ENCODE data around the gene FNDC10. TPM values are rescaled to one million over a fixed set of nuclear protein-coding genes. Genes with fewer than 3 reads are reported as not detected.

Gene FNDC10
- total RNA-seq, 1 experiment from 2014 or later, result 8.4 TPM

GRCh38 chr1:1603671-1604373 is 3.9 kb upstream of the FNDC10 start:
- ChIA-PET CTCF (no interaction called here), POLR2A (no interaction called here), RAD21 (ENCODE audit: low non-redundant PET in 1 of 2, low total read pairs in 2 of 2, uncharacterized antibody in 2 of 2, unreplicated experiment in 2 of 2) (no interaction called here)
- H3K4me2 ChIP-seq (ENCODE audit: low read length), result no peak overlapping the region
- no peaks in the 10 kb centered on the region for H3K9me3 ChIP-seq (ENCODE audit: control insufficient read depth in 1 of 2, insufficient read depth in 1 of 2, low read depth in 1 of 2, low read length in 2 of 2)
- peaks cover 2 to 15% of the 10 kb centered on the region in 2 experiments; a peak in 3 of 4 replicates for H3K4me1 ChIP-seq (ENCODE audit: control insufficient read depth in 1 of 2, insufficient read depth in 2 of 2, low read length in 2 of 2)
- no peak for ATAC-seq
- H3K36me3 ChIP-seq (ENCODE audit: control insufficient read depth in 1 of 2, insufficient read depth in 2 of 2, low read length in 2 of 2), result no peaks in the 10 kb centered on the region
- no peak for TF ChIP-seq MAX (IDR thresholded peaks at IDR 0.05)
- no peak for TF ChIP-seq FOSL1 (IDR thresholded peaks at IDR 0.05; ENCODE audit: low read depth)
- no peak for TF ChIP-seq JUND (IDR thresholded peaks at IDR 0.05)
- TF ChIP-seq REST (IDR thresholded peaks at IDR 0.05; ENCODE audit: low read depth), result no peak
- TF ChIP-seq ATF3 (IDR thresholded peaks at IDR 0.05), result no peak
- no peak for TF ChIP-seq POLR2A (IDR thresholded peaks at IDR 0.05; ENCODE audit: borderline replicate concordance, extremely low read depth, insufficient read depth, insufficient read length)
- TF ChIP-seq CTCF (IDR thresholded peaks at IDR 0.05 in 2 of 3, conservative IDR thresholded peaks at IDR 0.05 in 1 of 3; ENCODE audit: borderline replicate concordance in 1 of 3, insufficient read depth in 1 of 3, low read depth in 2 of 3, low read length in 2 of 3), result no peak
- TF ChIP-seq ZFX (IDR thresholded peaks at IDR 0.05), result no peak
- no peak overlapping the region for H2AFZ ChIP-seq (ENCODE audit: low read depth, low read length, poor library complexity, severe bottlenecking)
- no peak overlapping the region for H3K4me3 ChIP-seq (replicated peaks in 1 of 2; ENCODE audit: low read depth in 1 of 2, low read length in 2 of 2)
- no peak overlapping the region for H3K27ac ChIP-seq (ENCODE audit: low read depth, low read length)
- H3K9ac ChIP-seq (ENCODE audit: low read length), result no peak overlapping the region
- BruUV-seq (replicated peaks), result no TSS peak
- H4K20me1 ChIP-seq (ENCODE audit: insufficient read depth), result no peaks in the 10 kb centered on the region
- DNase-seq (ENCODE audit: low read depth, low spot score), result no peak
- no peaks in the 10 kb centered on the region for H3K9me2 ChIP-seq (ENCODE audit: insufficient read depth)
- H3K79me2 ChIP-seq (ENCODE audit: insufficient read depth, low read length), result no peaks in the 10 kb centered on the region
- H3K27me3 ChIP-seq (ENCODE audit: insufficient read depth, low read length), result no peaks in the 10 kb centered on the region
- intact Hi-C loops (cut with micrococcal nuclease), result no loop called here

All from HCT116 (cell line).